ENCODE data around the gene TENM3.

TENM3 gene

GRCh38 chr4:182818926-182819730 lies 575.9 kb downstream of the TENM3 start:
- no peak for DNase-seq (ENCODE audit: low spot score)

- DNase-seq (ENCODE audit: low spot score), result no peak
Observed at GRCh38 chr4:182819751-182820150, 576.5 kb downstream of the TENM3 start.

GRCh38 chr4:182822554-182822953 lies 579.4 kb downstream of the TENM3 start:
- DNase-seq (ENCODE audit: low spot score), result no peak

GRCh38 chr4:182823576-182823975 lies 580.4 kb downstream of the TENM3 start:
- no peak for DNase-seq (ENCODE audit: low spot score)

GRCh38 chr4:182825003-182825402 lies 581.8 kb downstream of the TENM3 start:
- no peak for DNase-seq (ENCODE audit: low spot score)

- DNase-seq (ENCODE audit: low spot score), result no peak
Observed at GRCh38 chr4:182825786-182826185, 582.6 kb downstream of the TENM3 start.

GRCh38 chr4:182826391-182826790 lies 583.2 kb downstream of the TENM3 start:
- DNase-seq (ENCODE audit: low spot score), result no peak

- no peak for DNase-seq (ENCODE audit: low spot score)
Observed at GRCh38 chr4:182827166-182827565, 584.0 kb downstream of the TENM3 start.

GRCh38 chr4:182827954-182828353 lies 584.8 kb downstream of the TENM3 start:
- DNase-seq (ENCODE audit: low spot score), result no peak

- DNase-seq (ENCODE audit: low spot score), result no peak
Observed at GRCh38 chr4:182828360-182829025, 585.3 kb downstream of the TENM3 start.

- no peak for DNase-seq (ENCODE audit: low spot score)
Observed at GRCh38 chr4:182829196-182829595, 586.0 kb downstream of the TENM3 start.

- no peak for DNase-seq (ENCODE audit: low spot score)
Observed at GRCh38 chr4:182831376-182831775, 588.2 kb downstream of the TENM3 start.

GRCh38 chr4:182832352-182833120 lies 589.3 kb downstream of the TENM3 start:
- DNase-seq (ENCODE audit: low spot score), result no peak

- DNase-seq (ENCODE audit: low spot score), result no peak
Observed at GRCh38 chr4:182835006-182835740, 592.0 kb downstream of the TENM3 start.

- no peak for DNase-seq (ENCODE audit: low spot score)
Observed at GRCh38 chr4:182837831-182838230, 594.6 kb downstream of the TENM3 start.

- DNase-seq (ENCODE audit: low spot score), result no peak
Observed at GRCh38 chr4:182838535-182838934, 595.3 kb downstream of the TENM3 start.

- DNase-seq (ENCODE audit: low spot score), result no peak
Observed at GRCh38 chr4:182839256-182839655, 596.1 kb downstream of the TENM3 start.

GRCh38 chr4:182840108-182840507 lies 596.9 kb downstream of the TENM3 start:
- no peak for DNase-seq (ENCODE audit: low spot score)

- no peak for DNase-seq (ENCODE audit: low spot score)
Observed at GRCh38 chr4:182842104-182842600, 599.0 kb downstream of the TENM3 start.

- DNase-seq (ENCODE audit: low spot score), result no peak
Observed at GRCh38 chr4:182842759-182843390, 599.7 kb downstream of the TENM3 start.

GRCh38 chr4:182843808-182844325 lies 600.7 kb downstream of the TENM3 start:
- DNase-seq (ENCODE audit: low spot score), result no peak

All from HuH-7 (cell line).